Measurements from ENCODE around the gene NDST1.

Gene NDST1

DNA sequence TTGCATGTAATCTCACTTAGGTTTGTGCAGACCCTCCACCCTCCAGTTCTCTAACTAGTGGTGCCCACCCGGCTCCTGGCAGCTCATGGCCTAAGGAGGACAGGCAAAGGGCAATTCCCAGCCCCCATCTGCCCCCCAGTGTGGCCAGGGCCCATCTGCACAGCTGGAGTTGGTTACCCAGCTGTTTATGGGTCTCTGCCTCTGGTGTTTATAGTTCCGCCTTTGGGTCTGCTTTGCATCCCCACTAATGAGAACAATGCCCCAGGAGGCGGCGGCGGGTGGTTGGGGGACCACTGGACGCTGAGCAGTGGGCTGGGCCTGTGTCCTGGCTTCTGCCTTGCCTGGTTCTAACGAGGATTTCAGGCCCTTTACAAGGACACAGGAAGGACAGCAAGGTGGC, 62.4 kb downstream of the NDST1 start:
- no peak for DNase-seq (ENCODE audit: low read depth)

DNA sequence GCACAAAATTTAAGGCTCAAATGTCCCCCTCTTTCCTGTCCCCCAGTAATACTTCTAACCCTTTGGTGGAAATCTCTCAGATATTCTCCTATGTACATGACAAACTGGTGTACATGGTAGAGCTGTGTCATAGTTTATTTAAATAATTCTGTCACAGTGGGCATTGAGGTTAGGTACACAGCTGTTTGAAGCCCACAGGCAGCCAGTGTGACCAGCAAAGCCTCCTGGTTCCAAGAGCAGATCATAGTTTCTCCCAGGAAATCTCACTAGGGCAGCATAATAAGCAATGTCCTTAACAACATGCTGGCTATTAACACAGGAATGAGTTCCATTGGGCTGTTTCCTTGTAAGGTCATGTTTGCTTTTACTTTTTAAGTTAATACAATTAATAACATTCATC, 63.9 kb downstream of the NDST1 start:
- DNase-seq (ENCODE audit: low read depth) = no peak

DNA sequence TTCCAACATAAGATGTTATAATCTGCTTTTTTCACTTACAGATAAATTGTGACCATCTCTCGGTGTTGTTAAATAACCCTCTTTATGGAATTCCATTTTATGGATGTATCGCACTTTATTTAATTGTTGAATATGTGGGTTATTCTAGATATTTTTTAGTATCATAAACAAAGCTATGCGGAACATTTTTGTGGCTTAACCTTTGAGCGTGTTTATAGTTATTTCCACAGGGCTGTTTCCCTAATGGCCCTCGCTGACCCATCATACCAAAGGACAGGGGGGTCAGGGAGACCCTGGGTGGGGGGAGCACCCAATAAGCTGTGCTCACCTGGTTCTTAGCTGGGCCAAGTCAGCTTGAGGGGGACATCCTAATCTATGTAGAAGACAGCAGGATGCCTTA, 65.3 kb downstream of the NDST1 start:
- DNase-seq (ENCODE audit: low read depth) = no peak

DNA sequence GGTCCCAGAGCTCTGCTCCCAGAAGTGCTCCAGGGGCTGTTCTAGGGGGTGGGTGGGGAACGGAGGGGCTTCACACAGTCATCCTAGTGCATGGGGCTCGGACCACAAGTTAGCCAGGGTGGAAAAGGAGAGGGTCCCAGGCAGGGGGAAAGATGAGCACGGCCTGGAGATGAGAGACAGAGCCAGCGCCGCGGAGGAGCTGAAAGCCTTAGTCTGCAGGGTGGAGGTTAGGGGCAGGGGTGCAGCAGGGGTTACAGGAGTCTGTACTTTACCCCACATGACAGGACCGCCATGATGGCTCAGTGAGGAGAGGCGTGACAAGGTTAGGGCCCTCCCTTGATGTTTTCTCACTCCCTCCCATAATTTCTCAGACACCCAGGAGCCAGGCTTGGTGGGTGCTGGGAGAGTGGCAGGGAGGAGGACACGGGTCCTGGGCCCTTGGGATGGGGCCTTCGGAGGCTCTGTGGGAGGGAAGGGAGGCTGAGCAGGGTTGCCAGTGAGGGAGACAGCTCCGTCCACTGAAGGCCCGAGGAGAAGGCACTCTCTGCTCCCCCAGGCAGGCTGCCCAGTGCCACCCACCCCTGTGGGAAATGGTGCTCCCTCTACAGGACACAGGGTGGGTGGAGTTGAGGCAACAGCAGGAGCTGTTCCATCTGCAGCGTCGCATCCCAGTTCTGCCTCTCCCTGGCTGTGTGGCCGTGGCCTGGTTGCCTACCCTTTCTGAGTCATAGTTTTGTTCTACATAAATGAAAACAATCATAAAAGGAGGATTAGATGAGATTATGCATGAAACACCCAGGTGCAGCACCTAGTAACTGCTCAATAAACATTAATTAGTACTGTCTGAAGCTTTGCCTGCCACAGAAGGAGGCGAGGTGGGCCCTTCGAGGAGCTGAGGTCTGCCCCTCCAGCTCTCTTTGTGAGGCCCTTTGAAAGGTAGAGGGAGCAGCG, 66.2 kb downstream of the NDST1 start:
- no peak for DNase-seq (ENCODE audit: low read depth)

DNA sequence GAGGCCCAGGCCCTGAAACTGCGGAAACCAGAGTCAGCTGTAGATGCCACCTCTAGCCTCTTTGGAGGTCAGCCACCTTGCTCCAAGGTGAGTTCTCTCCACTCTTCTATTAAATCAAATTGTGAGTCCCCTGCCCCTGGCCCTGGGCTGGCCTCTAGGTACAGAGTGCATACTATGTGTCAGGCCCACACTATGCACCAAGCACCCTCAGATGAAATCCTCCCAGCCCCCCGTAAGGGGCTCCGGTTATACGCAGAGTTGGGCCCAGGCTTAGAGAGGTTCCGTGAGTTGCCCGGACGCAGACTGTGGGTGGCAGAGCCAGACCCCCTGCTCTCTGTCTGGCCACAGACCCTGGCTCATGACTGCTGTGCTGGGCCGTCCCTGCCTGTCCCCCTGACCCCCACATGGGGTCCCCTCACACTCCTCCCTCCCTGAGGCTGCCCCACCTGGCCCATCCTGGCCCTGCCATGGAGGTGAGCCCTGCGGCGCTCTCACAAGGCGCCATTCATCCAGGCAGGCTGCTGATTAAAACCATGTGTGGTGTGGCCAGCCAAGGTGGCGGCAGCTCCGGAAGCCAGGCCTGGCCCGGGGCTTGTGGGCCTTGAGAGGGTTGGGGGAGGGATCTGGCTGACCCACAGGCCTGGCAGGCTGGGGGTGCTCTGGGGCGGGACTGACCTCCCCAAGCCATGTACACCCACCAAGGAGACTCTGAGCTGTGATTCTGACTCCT, 67.1 kb downstream of the NDST1 start:
- DNase-seq (ENCODE audit: low read depth) = no peak

DNA sequence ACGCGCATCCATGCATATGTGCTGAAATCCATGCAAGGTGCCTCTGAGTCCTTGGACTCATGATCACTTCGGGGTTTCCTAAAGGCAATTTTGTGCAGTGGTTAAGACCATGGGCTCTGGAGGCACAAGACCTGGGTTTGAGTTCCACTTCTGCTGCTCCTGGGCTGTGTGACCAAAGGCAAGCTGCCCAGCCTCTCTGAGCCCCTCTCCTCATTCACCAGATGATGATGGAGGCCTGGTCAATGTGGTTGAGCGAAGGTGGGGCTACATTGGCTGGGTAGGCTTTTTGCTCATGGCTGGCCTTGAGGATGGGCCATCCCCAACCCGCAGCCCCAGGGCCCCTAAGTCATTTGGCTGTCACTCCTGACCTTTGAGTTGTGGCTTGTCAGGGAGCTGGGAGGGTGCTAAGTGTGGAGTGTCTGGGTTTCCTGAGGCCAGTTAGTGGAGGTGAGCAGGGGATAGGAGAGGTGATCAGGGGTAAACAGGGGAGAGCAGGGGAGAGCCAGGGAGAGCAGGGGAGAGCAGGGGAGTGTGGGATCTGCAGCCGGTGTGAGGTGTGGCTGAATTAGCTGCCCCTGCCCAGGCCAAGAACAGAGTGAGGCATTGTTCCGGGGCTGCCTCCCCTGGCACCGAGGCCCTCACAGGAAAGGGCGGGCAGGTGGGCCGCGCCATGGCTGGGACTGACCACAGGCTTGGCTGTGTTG, 68.0 kb downstream of the NDST1 start:
- no peak for DNase-seq (ENCODE audit: low read depth)

DNA sequence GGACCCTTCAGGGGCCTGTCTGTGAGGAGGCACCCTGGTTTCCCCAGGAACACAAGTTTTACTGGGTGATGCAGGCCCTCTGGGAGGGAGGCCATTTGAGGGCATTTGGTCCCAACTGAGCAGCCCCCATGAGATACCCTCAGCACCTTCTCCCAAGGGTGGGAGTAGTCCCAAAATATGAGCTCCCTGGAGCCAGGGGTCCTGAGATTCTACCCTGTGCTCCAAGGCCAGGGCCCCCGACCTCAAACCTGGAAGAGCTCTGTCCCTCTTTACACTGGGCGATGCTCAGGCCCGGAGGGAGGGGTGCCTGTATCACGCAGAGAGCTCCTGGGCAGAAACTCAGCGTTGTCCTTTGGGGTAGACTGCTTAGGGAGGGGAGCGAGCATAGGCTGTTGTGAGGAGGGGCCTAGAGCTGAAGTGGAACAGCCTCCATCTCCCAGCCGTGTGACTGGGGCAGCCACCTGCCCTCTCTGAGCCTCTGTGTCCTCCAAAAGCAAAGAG, 68.6 kb downstream of the NDST1 start:
- no peak for DNase-seq (ENCODE audit: low read depth)

DNA sequence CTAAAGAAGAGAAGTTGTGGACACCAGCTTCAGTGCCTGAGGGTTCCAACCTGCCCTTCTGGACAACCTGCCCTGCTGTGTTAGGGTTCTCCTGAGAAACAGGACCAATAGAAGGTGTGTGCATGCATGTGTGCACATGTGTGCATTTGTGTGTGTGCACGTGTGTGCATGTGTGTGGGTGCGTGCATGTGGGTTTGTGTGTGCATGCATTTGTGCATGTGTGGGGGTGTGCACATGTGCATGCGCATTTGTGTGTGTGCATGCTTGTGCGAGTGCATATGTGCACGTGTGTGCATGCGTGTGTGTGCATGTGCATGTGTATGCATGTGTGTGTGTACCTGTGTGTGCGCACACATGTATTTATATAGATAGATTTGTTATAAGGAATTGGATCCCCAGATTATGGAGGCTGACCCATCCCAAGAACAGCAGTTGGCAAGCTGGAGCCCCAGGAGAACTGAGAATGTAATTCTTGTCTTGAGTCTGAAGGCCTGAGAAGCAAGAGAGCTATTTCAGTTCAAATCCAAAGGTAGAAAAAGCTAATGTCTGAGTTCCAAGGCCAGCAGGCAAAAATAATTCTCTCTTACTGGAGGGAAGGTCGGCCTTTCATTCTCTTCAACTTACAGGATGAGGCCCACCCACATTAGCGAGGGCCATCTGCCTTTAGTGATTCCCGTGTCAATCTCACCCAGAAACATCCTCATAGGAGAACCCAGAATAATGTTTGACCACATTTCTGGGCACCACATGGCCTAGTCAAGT, 69.6 kb downstream of the NDST1 start:
- DNase-seq (ENCODE audit: low read depth) = no peak

DNA sequence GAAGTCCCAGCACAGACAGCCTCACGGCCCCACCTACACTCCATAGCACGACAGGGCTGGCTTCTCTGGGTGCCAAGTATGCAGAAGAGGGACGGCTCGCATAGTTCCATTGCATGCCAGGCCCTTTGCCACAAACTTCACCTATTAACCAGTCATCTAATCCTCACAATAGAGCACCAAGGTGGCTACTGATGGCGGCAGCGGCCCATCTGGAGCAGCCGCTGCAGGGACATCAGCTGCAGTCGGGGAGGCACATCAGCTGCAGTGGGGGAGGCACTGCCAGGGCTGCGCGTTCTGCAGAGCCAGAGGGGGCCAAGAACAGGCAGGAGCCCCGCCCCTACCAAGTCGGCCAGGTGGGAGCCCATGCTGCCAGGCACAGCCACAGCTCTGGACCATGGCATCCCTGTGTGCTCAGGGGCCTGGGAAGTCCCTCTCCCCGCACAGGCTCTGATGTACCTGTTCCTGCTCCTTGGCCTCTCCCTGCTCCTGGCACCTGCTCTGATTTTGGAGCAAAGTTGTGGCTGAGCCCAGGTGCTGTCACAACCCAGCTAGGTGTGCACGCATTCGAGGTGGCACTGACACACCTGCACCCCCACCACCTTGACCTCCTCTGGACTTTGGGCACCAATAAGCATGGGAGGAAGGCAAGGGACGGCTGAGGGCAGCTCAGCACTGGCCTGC, 71.0 kb downstream of the NDST1 start:
- no peak for DNase-seq (ENCODE audit: low read depth)

DNA sequence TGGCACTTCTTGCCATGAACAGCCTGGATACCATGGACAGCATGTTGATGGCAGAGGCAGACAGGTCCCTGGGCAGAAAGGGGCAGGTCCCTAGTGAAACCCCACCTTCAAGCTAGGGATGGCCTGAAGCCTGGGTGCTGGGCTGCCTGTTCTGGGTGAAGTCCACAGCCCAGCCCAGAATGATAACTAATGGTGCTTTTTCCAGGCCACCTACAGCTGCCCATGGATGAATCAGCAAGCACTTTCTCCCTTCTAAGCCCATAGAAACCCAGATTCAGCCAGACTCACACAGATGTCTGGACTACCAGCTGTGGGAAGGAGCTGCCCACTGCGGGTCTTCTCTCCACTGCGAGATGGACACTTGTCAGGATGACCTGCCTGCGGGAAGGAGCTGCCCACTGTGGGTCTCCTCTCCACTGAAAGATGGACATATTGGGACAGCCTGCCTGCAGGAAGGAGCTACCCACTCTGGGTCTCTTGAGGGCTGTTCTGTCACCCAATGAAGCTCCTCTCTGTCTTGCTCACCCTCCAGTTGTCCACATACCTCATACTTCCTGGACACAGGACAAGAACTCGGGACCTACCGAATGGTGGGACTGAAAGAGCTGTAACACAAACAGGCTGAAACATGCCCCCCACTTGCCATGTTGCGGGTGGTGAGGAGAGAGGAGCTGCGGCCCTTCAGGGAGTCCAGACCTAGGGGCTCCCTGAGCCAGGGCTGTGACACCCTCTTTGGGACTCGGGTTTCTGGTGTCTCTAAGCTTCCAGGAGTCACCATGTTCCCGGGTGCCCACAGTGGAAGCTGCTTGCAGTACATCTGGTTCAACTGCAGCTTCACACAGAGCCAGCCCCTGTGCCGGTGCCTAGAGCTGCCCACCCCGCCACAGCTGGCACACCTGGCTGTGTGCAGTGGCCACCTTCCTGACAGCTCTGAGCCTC, 71.8 kb downstream of the NDST1 start:
- no peak for DNase-seq (ENCODE audit: low read depth)

DNA sequence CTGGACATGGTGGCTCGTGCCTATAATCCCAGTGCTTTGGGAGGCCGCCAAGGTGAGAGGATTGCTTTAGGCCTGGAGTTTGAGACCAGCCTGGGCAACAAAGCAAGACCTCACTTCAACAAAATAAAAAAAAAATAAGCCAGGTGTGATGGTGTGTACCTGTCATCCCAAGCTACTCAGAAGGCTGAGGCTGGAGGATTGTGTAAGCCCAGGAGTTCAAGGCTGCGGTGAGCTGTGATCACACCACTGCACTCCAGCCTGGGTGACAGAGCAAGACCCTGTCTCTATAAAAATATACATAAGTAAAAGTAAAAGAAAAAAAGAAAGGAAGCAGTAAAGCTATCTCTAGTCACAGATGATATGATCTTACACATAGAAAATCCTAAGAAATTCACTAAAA, 73.0 kb downstream of the NDST1 start:
- no peak for DNase-seq (ENCODE audit: low read depth)

DNA sequence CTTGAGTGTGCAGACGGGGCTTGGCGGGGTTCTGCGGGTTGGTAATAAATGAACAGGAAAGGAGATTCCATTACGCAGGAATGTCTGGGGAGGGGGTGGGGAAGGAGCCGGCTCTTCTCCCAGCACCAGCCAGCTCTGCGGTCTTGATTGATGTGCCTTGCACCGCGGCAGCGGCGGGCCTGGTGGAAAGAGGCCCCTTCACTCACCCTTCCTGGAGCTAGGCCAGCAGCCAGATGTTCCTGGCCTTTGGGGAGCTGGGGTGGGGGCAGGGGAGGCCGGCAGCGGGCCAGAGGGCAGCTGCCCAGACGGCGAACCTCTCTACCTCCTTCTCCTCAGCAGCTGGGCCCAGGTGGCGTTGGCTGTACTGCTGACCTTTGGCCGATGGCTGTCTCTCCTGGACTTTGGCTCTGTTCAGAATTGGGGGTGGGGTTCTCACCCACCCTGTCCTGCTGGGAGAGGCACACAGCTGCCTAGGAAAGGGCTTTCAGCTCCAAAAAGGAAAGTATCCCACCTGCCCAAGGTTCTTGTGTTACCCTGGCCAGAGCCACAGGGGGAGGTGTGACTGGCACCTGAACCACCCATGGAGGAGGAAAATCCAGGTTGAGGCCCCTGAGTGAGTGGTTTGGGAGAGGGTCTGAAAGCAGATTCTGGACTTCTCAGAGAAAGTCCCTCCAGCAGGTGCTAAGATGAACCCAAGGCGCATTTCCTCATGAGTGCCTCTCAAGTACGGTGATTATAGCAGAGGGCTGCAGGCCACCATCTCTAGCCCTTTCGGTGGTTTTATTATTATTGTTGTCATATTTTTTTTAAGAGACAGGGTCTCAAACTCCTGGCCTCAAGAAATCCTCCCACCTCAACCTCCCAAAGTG, 74.5 kb downstream of the NDST1 start:
- DNase-seq (ENCODE audit: low read depth) = no peak

DNA sequence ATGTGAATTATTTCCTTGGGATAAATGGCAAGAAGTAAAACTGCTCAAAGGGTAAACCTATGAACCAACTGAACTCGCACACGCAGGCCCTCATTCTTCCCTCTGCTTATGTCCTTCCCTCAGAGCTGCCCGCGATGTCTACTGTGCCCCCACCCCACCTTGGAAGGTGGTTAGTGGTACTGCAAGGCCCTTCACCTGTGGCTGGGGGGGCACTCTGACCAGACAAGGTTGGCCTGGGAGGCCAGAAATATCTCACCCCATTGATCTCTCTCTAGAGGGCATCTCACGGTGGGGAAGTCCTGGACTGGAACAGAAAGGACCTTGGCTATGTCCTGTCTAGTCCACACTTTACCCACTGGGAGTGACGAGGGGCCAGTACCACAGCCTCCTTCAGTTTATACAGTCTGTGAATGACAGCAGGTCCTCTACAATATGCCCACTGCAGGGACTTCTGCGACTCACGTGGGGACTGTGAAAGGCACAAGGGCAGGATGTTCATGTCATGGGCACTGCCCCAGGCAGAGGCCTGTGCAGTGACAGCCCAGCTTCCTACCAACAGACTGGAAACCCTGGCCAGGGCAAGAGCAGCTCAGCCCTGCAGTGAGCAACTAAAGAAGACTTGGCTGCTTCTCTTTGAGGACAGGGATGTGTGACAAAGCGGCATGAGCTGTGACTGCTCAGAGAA, 75.8 kb downstream of the NDST1 start:
- no peak for DNase-seq (ENCODE audit: low read depth)

DNA sequence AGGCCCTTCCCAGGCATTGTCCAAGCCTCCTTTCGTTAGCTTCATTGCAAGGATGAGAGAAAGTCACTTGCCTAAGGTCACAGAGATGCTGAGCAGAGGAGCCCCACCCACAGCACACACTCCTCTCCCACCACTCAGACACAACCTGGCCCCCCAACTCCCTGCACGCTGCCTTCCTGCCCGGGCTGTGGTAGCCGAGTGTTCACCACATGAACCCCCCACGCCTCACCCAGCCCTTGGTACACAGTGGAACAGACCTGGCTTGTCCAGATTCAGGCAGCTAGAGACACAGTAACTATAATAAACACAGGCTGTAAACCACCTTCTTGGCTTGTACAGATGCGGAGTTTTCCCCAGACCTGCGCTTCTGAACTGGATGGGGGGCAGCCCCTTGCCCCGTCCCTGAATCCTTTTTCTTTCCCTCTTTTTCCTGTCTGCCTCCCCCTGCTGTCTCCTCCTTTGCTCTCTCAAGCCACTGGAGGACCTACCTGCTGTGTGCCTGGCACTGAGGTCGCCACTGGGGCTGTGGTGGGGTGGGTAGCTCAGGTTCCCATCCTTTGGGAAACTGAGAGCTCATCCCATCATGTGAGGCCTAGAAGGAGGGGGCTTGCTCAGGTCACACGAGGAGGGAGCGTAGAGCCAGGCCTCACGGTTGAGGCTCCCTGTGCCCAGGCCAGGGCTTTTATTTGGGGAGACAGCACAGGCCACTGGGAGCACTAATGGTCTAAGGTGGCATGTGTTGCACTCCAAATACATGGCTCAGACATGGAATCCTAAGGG, 76.8 kb downstream of the NDST1 start:
- no peak for DNase-seq (ENCODE audit: low read depth)

DNA sequence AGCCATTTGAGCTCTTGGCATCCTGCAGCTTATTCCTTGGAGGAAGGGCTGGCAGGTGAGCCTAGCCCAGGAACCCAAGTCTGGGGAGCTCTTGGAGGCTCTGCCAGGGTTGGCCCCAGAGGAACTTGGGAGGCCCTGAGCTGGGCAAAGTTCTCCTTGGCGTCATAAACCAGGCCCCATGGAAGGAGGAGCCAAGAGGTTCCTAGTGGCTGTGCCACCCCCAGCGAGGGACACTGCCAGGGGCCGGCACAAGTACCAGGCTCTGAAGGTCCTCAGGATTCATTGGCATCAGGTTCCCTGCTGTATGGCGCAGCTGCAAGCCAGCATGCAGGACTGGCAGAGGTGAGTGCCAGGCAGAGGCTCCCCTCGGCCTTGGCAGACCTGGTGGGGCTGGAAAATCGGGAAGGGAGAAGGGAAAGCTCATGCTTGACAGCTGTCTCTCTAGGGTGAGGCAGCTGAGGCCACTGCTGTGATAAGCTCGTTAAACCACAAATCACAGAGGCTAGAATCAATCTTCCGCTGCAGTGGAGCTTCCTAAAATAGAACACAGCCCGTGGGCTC, 77.9 kb downstream of the NDST1 start:
- no peak for DNase-seq (ENCODE audit: low read depth)

DNA sequence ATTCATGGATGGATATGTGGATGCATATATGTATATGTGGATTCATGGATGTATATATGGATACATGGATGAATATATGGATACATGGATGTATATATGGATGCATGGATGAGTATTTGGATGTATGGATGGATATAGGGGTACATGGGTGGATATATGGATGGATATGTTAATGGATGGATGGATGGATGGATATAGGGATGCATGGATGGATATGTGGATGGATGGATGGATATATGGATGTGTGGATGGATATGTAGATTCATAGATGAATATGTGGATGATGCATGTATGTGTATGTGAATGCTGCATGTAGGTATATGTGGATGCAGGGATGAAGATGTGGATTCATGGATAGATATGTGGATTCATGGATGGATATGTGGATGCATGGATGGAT, 79.1 kb downstream of the NDST1 start:
- no peak for DNase-seq (ENCODE audit: low read depth)

DNA sequence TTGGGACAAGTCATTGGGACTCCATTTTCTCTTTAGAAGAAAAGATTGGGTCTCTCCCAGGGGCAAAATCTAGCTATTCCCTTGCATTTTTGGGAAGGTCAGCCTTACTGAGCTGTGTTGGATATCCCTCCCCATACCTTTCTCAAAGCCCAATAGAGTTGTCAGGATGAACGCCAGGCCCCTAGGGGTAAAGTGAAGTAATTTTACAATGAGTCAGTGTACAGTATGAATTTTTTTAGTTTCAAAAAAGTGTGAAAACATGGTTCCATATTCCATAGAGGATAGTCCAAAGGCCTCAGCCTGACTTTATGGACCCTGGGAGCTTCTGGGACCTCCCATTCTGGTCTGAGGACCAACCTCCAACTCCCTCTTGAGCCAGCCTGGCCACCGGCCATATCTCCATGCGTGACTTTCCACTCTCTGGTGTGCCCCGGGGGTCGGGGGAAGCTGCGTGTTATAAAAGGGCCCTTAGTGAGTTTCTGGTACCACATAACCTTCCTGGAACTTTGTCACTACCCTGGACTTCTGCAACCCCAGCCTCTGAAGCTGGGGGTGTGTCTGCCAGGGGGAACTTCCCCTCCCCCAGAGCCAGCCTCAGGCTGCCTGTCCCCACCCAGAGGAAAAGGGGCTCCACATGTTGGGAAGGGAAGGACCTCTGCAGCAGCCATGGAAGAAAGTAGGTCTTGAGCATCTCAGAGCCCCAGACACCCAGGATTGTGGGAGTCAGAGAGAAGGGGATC, 80.1 kb downstream of the NDST1 start:
- DNase-seq (ENCODE audit: low read depth) = no peak
